ENCODE results near the gene PLXNA2. TPM values are rescaled to one million over a fixed set of nuclear protein-coding genes. Genes with fewer than 3 reads are reported as not detected.

Gene PLXNA2
- polyA plus RNA-seq, 1 donor from 2014 or later, result 0.15 TPM

DNA sequence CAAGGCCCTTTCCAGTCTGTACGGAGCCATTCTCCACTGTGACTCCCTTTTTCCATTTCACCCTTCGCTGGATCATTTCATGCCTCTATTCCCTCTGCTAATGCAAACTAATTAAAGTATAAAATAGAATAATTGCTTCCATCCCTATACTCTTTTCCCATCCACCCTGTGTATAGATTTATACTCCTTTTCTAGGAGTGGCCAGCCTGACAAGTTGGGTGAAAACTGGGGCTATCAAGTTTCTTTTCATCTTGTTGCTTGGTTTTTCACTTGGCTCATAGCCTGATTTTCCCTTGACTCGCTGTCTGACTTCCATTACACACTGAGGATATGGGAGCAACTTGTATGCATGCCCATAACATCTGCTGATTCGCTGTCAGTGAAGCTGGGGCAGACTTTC lies 107.0 kb downstream of the PLXNA2 start:
- no peaks in the 10 kb centered on the region for H3K4me1 Mint-ChIP-seq
- no peak overlapping the region for H3K27ac Mint-ChIP-seq
- no peak overlapping the region for H3K4me3 Mint-ChIP-seq

GRCh38 chr1:208136459-208137182 lies 107.6 kb downstream of the PLXNA2 start:
- Mint-ChIP-seq H3K4me3 (no peak overlapping the region), H3K9me3 (no peaks in the 10 kb centered on the region), H3K27ac (no peak overlapping the region), H3K27me3 (peaks cover 9% of the 10 kb centered on the region), H3K4me1 (peaks cover 0 to 5% (median 3%) of the 10 kb centered on the region in 3 donors), H3K36me3 (no peaks in the 10 kb centered on the region)

More for the DNA sequence above, 107.0 kb downstream of the PLXNA2 start:
- H3K27me3 Mint-ChIP-seq, result peaks cover 3% of the 10 kb centered on the region
- no peaks in the 10 kb centered on the region for H3K9me3 Mint-ChIP-seq
- no peaks in the 10 kb centered on the region for H3K36me3 Mint-ChIP-seq

GRCh38 chr1:208135354-208135753 lies 108.8 kb downstream of the PLXNA2 start:
- H3K4me3 Mint-ChIP-seq, result no peak overlapping the region
- no peak overlapping the region for H3K27ac Mint-ChIP-seq
- H3K9me3 Mint-ChIP-seq, result no peaks in the 10 kb centered on the region
- H3K27me3 Mint-ChIP-seq, result peaks cover 9% of the 10 kb centered on the region
- H3K36me3 Mint-ChIP-seq, result no peaks in the 10 kb centered on the region
- peaks cover 0 to 5% (median 3%) of the 10 kb centered on the region in 3 donors for H3K4me1 Mint-ChIP-seq

- Mint-ChIP-seq H3K4me1 (peaks cover 0 to 5% (median 3%) of the 10 kb centered on the region in 3 donors), H3K27ac (no peak overlapping the region), H3K4me3 (no peak overlapping the region), H3K36me3 (no peaks in the 10 kb centered on the region), H3K9me3 (no peaks in the 10 kb centered on the region), H3K27me3 (peaks cover 9% of the 10 kb centered on the region)
Observed at GRCh38 chr1:208134491-208134890, 109.7 kb downstream of the PLXNA2 start.

DNA sequence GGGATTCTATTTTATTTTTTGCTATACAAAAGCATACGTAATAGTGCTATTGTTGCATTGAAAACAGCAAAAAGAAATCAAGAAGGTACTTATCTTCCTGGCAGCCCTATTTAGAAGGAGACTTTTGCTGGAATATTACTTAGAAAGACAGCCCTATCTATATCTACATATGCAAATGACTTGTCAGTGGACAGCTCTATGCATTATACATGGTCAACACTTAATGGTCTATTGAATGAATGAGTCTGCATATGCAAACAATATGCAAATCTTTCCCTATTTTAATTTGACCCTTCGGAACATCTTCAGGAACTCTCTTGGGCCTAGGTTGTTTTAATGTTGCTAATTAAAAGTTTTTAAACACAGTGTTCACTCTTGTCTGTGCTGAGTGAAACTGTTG lies 110.8 kb downstream of the PLXNA2 start:
- Mint-ChIP-seq H3K9me3 (no peaks in the 10 kb centered on the region), H3K36me3 (no peaks in the 10 kb centered on the region), H3K4me1 (peaks cover 0 to 5% (median 3%) of the 10 kb centered on the region in 3 donors), H3K4me3 (no peak overlapping the region), H3K27me3 (peaks cover 11% of the 10 kb centered on the region), H3K27ac (no peak overlapping the region)

- H3K4me1 Mint-ChIP-seq, result peaks cover 0 to 5% (median 3%) of the 10 kb centered on the region in 3 donors
- H3K27ac Mint-ChIP-seq, result no peak overlapping the region
- H3K27me3 Mint-ChIP-seq, result peaks cover 14% of the 10 kb centered on the region
- H3K36me3 Mint-ChIP-seq, result no peaks in the 10 kb centered on the region
- H3K4me3 Mint-ChIP-seq, result no peak overlapping the region
- H3K9me3 Mint-ChIP-seq, result no peaks in the 10 kb centered on the region
Observed at GRCh38 chr1:208132287-208132882, 111.8 kb downstream of the PLXNA2 start.

- Mint-ChIP-seq H3K27me3 (peaks cover 14% of the 10 kb centered on the region), H3K27ac (no peak overlapping the region), H3K9me3 (no peaks in the 10 kb centered on the region), H3K36me3 (no peaks in the 10 kb centered on the region), H3K4me1 (peaks cover 0 to 5% (median 3%) of the 10 kb centered on the region in 3 donors), H3K4me3 (peak overlapping the region in 1 of 4 donors; percentile 46)
Observed at GRCh38 chr1:208131621-208132286, 112.4 kb downstream of the PLXNA2 start.

- H3K36me3 Mint-ChIP-seq, result no peaks in the 10 kb centered on the region
- H3K9me3 Mint-ChIP-seq, result no peaks in the 10 kb centered on the region
Observed at GRCh38 chr1:208129487-208129886, 114.7 kb downstream of the PLXNA2 start.

DNA sequence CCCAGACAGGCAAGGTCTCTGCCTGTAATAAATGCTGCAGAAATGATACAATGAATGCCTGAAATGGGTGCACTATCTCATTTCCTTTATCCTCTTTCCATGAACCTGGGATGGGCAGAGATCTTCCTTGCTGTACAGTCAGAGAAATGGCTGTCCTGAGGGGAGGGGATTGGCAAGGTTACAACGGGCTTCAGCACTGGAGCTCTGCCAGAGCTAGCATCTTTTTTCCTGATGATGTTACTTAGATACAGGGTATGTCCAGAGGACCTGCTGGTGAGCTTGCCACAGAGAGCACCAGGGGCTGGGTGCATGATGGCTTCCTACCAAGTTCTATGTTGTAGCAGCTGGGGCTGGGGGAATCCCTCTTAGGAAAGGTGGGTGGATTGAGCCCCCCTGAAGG lies 115.1 kb downstream of the PLXNA2 start:
- Mint-ChIP-seq H3K36me3 (no peaks in the 10 kb centered on the region), H3K9me3 (no peaks in the 10 kb centered on the region), H3K27ac (no peak overlapping the region), H3K27me3 (peaks cover 14% of the 10 kb centered on the region), H3K4me1 (peaks cover 0 to 5% (median 3%) of the 10 kb centered on the region in 3 donors), H3K4me3 (no peak overlapping the region)

More at GRCh38 chr1:208129487-208129886, 114.7 kb downstream of the PLXNA2 start:
- peaks cover 14% of the 10 kb centered on the region for H3K27me3 Mint-ChIP-seq
- peaks cover 0 to 5% (median 3%) of the 10 kb centered on the region in 3 donors for H3K4me1 Mint-ChIP-seq
- no peak overlapping the region for H3K27ac Mint-ChIP-seq
- no peak overlapping the region for H3K4me3 Mint-ChIP-seq

GRCh38 chr1:208127792-208128529 lies 116.2 kb downstream of the PLXNA2 start:
- no peaks in the 10 kb centered on the region for H3K36me3 Mint-ChIP-seq
- peaks cover 0 to 5% (median 3%) of the 10 kb centered on the region in 3 donors for H3K4me1 Mint-ChIP-seq
- H3K9me3 Mint-ChIP-seq, result no peaks in the 10 kb centered on the region
- H3K4me3 Mint-ChIP-seq, result no peak overlapping the region
- H3K27ac Mint-ChIP-seq, result no peak overlapping the region
- peaks cover 16% of the 10 kb centered on the region for H3K27me3 Mint-ChIP-seq

DNA sequence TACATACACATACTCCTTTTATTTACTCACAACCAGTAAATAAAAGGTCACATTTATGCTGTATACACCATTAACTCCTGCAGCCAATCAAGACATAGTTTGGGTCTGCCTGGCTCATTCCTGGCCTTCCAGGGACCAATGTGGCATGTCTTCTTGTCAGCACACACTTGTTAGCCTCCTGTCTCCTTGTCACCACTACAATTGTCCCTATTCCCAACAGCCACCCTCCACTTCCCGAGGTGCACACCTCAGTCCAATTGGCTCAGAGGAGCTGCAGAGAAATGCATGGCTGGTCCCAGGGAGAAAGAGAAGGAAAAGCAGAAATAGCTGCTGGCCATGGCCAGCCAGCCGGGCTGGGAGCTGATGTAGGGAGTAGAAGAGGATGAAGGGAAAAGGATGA lies 116.9 kb downstream of the PLXNA2 start:
- Mint-ChIP-seq H3K36me3 (no peaks in the 10 kb centered on the region), H3K9me3 (no peaks in the 10 kb centered on the region), H3K27ac (no peak overlapping the region), H3K4me3 (no peak overlapping the region), H3K4me1 (peaks cover 0 to 5% (median 3%) of the 10 kb centered on the region in 3 donors), H3K27me3 (peaks cover 14% of the 10 kb centered on the region)

DNA sequence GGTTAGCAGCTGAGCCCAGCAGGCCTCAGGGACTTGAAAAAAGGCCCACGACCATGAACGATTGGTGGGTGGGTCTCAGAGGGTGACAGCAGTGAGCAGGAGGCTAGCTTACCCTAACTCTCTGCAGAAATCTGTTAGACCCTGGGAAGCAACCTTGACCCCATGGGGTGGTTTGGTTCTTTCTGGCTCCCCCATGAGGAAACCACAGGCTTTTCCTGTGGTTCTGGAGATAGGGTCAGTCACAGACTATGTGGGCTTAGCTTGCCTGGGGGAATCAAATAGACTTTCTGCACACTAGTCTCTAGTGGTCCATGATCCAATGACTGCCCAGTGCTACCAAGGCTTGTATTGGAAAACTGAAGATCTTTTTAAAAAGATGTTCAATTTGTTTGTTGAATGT lies 118.1 kb downstream of the PLXNA2 start:
- H3K4me1 Mint-ChIP-seq, result no peaks in the 10 kb centered on the region
- no peak overlapping the region for H3K27ac Mint-ChIP-seq
- no peak overlapping the region for H3K4me3 Mint-ChIP-seq
- no peaks in the 10 kb centered on the region for H3K36me3 Mint-ChIP-seq
- peaks cover 8% of the 10 kb centered on the region for H3K27me3 Mint-ChIP-seq
- H3K9me3 Mint-ChIP-seq, result no peaks in the 10 kb centered on the region

- Mint-ChIP-seq H3K4me3 (no peak overlapping the region), H3K9me3 (no peaks in the 10 kb centered on the region), H3K4me1 (no peaks in the 10 kb centered on the region)
Observed at GRCh38 chr1:208122612-208123358, 121.4 kb downstream of the PLXNA2 start.

DNA sequence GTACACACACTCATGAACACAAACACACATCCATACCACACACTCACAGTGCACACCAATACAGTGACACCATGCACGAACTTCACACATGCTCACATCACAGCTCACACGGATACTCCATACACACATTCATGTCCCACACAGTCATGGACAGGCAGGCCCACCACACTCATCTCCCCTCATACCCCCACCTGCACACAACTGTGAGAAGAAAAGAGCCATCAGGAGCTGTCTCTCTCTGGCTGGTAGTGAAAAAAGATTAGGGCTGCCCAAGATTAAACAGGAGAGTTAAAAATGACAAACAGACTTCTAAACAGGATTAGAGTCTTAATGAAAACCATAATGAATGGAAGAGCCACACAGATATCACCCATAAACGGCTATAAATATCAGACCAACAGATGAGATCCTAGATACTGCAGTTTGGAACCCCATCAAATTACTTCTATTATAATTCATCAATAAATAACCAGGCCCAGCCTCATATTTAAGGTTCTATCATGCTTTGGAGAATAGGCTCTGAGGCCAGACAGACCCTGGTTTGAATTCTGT lies 122.3 kb downstream of the PLXNA2 start:
- H3K4me1 Mint-ChIP-seq, result no peaks in the 10 kb centered on the region
- no peak overlapping the region for H3K4me3 Mint-ChIP-seq
- no peak overlapping the region for H3K27ac Mint-ChIP-seq
- H3K27me3 Mint-ChIP-seq, result peaks cover 5% of the 10 kb centered on the region
- no peaks in the 10 kb centered on the region for H3K36me3 Mint-ChIP-seq
- H3K9me3 Mint-ChIP-seq, result no peaks in the 10 kb centered on the region

More at GRCh38 chr1:208122612-208123358, 121.4 kb downstream of the PLXNA2 start:
- Mint-ChIP-seq H3K36me3 (no peaks in the 10 kb centered on the region), H3K27me3 (peaks cover 3% of the 10 kb centered on the region), H3K27ac (no peak overlapping the region)

All from IgD-negative memory B cell (primary cell).